Endodermal cell (in vitro differentiated cells): ENCODE results near the gene M1AP. TPM values are rescaled to one million over a fixed set of nuclear protein-coding genes. Genes with fewer than 3 reads are reported as not detected.

Experiments used
- DNase-seq: peaks from one replicate; pipeline ENCODE4 v3.0.0-alpha.2; 2017
- H3K27ac ChIP-seq: 2 replicates; pipeline ENCODE4 v1.5.1; 2013; ENCODE audit warnings: mild to moderate bottlenecking, low read depth, low read length, moderate library complexity
- H3K27me3 ChIP-seq: 2 replicates; pipeline ENCODE4 v1.6.1; 2013; ENCODE audit warnings: mild to moderate bottlenecking, low read length, moderate library complexity; ENCODE audit not compliant: insufficient read depth, control insufficient read depth, poor library complexity, severe bottlenecking
- H3K36me3 ChIP-seq: 2 replicates; pipeline ENCODE4 v1.7.0; 2013; ENCODE audit warnings: mild to moderate bottlenecking, low read length, moderate library complexity; ENCODE audit not compliant: control insufficient read depth, insufficient read depth
- H3K4me1 ChIP-seq: one replicate; pipeline ENCODE4 v1.7.0; 2013; ENCODE audit warnings: low read length; ENCODE audit not compliant: control insufficient read depth, insufficient read depth
- H3K4me3 ChIP-seq: 2 replicates; pipeline ENCODE4 v1.5.1; 2013; ENCODE audit warnings: mild to moderate bottlenecking, low read length, moderate library complexity
- H3K9ac ChIP-seq: 2 replicates; pipeline ENCODE4 v1.6.1; 2013; ENCODE audit warnings: mild to moderate bottlenecking, low read length, moderate library complexity; ENCODE audit not compliant: poor library complexity, severe bottlenecking; ENCODE audit errors: extremely low read depth
- H3K9me3 ChIP-seq: 2 replicates; pipeline ENCODE4 v1.6.1; 2013; ENCODE audit warnings: mild to moderate bottlenecking, low read length, moderate library complexity; ENCODE audit not compliant: control insufficient read depth
- H3K27ac Mint-ChIP-seq: 2 replicates; pipeline ENCODE4 v1.8.0; 2020; ENCODE audit warnings: mixed read lengths
- H3K27me3 Mint-ChIP-seq: 2 replicates; pipeline ENCODE4 v1.8.0; 2021; ENCODE audit warnings: mild to moderate bottlenecking, mixed read lengths; ENCODE audit not compliant: insufficient read depth
- H3K36me3 Mint-ChIP-seq: 2 replicates; pipeline ENCODE4 v1.8.0; 2020; ENCODE audit warnings: low read depth, mixed read lengths
- H3K4me1 Mint-ChIP-seq: 2 replicates; pipeline ENCODE4 v1.8.0; 2020; ENCODE audit warnings: mixed read lengths
- H3K4me3 Mint-ChIP-seq: 2 replicates; pipeline ENCODE4 v1.8.0; 2020; ENCODE audit warnings: mild to moderate bottlenecking, moderate library complexity, mixed read lengths
- H3K9me3 Mint-ChIP-seq: 2 replicates; pipeline ENCODE4 v1.8.0; 2020; ENCODE audit warnings: mild to moderate bottlenecking, mixed read lengths
- whole genome bisulfite sequencing, 2 experiments: methylation state at CpG; one replicate each; pipeline versions ENCODE4 v1.1.5 to v1.1.7; 2013; ENCODE audit warnings: missing lambda C conversion rate in 2 of 2, mixed read lengths in 1 of 2; ENCODE audit not compliant: insufficient coverage in 1 of 2, insufficient read length in 1 of 2; 5-methylcytosine and 5-hydroxymethylcytosine counted together
- total RNA-seq, 2 donors: library from RNA; stranded (reverse); fragmentation: NEBNext Ultra II Directional in 1 of 2; extraction: Animal tissue kit (Norgen Biotek cat#: 25700) in 1 of 2; gene quantifications; 2 replicates in 1 of 2; 3 replicates in 1 of 2; pipeline ENCODE4 v1.2.1, GENCODE V29; 2021
- TF ChIP-seq, protein P1 (sequence below): fragments of 200-600 bp; sonication (generic); conservative IDR thresholded peaks from 2 replicates; pipeline ENCODE4 v1.5.0; 2021; ENCODE audit warnings: antibody characterized with exemption, mild to moderate bottlenecking

The M1AP gene
- total RNA-seq, 2 donors from 2014 or later = 3.8 to 5.5 TPM

DNA sequence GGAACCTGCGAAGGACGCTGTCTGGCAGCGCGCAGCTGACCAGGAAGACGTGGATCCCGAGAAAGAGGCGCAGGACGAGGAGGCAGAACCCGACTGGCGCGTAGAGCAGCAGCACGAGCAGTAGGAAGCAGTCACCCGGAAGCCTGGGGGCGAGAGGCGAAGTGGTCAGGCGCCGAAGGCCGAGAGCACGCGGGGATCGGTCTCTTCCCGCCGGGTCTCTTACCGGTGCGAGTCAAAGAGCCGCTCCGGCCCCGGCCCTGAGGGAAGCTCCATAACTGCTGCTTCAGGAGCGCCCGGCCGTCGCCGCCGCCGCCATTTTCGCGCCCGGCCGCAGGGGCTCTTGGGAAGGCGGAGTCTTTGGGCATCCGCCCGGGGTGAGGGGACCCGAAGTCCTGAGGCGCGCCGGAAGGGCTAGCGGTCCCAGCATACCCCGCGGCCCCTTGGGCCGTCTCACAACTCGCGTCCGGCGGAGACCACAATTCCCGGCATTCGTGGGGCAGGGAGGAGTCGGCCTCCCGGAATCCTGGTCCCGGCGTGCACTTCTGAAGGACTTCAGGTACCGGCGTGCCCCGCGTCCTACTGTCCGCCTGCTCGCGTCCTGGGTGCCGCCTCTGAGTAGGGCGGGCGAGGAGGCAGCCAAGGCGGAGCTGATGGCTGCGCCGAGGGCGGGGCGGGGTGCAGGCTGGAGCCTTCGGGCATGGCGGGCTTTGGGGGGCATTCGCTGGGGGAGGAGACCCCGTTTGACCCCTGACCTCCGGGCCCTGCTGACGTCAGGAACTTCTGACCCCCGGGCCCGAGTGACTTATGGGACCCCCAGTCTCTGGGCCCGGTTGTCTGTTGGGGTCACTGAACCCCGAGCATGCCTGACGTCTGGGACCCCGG lies 118.5 kb downstream of the M1AP start, which contains the start of the genes AUP1 and HTRA2:
Gene AUP1, minus strand, starts transcription at position 350 of the 882 bp plus-strand sequence. Its CDS starts 77 bp downstream, at position 273.
Gene HTRA2, plus strand, starts transcription at position 577 of the 882 bp plus-strand sequence. Its CDS starts 74 bp downstream, at position 651.
- H3K9me3 Mint-ChIP-seq = no peaks in the 10 kb centered on the region
- 0 to 1% methylated on average over 35 to 87 of the region's 87 CpGs for WGBS, 2 experiments
- H3K36me3 Mint-ChIP-seq = peaks cover 35% of the 10 kb centered on the region
- H3K4me3 Mint-ChIP-seq = peak within 1 kb of the TSS; percentile 98
- H3K36me3 ChIP-seq = peaks cover 35% of the 10 kb centered on the region
- TF ChIP-seq, protein P1, sequence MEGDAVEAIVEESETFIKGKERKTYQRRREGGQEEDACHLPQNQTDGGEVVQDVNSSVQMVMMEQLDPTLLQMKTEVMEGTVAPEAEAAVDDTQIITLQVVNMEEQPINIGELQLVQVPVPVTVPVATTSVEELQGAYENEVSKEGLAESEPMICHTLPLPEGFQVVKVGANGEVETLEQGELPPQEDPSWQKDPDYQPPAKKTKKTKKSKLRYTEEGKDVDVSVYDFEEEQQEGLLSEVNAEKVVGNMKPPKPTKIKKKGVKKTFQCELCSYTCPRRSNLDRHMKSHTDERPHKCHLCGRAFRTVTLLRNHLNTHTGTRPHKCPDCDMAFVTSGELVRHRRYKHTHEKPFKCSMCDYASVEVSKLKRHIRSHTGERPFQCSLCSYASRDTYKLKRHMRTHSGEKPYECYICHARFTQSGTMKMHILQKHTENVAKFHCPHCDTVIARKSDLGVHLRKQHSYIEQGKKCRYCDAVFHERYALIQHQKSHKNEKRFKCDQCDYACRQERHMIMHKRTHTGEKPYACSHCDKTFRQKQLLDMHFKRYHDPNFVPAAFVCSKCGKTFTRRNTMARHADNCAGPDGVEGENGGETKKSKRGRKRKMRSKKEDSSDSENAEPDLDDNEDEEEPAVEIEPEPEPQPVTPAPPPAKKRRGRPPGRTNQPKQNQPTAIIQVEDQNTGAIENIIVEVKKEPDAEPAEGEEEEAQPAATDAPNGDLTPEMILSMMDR = no peak
- peaks cover 7% of the 10 kb centered on the region for H3K4me1 Mint-ChIP-seq
- H3K27ac Mint-ChIP-seq = peak within 1 kb of the TSS; percentile 98
- H3K27me3 ChIP-seq = no peaks in the 10 kb centered on the region
- peak within 1 kb of the TSS; percentile 45 for H3K27ac ChIP-seq
- H3K9me3 ChIP-seq = no peaks in the 10 kb centered on the region
- no peaks in the 10 kb centered on the region for H3K27me3 Mint-ChIP-seq
- peak within 1 kb of the TSS; percentile 90 for H3K9ac ChIP-seq
- H3K4me3 ChIP-seq = peak within 1 kb of the TSS; percentile 99
- H3K4me1 ChIP-seq = no peaks in the 10 kb centered on the region
- peak; percentile 100 for DNase-seq

DNA sequence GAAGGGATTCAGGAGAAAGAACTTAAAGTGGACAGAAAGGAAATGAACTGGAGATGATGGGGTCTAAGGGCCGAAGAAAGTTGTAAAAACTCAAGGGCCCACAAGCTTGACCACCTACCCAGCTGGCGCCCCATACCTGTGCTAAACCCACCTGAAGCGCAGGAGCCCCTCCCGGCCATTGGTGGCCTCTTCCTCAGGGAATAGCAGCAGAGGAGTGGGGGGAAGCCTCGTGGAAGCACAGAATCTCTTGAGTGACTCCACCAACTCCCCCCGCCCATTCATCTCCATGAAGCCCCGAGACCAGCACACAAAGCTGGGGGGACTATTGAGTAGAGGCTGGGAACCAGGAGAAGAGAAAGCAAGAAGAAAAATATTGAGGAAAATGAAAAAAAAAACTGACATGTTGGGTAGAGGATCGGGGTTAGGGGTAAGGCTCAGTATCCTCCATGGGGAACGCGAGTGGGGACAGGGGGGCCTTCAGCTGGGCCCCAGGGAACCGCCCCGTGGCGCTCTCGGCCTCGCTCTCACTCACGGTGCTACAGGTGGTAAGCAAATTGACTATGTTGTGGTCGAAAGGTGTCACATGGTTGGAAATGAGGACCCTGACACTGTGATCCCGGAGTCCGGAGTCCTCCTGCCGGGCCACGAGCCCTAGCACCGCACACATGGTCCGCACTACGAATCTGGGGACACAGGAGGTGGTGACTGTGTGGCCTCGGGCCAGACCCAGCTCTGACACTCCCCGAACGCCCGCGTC lies 119.4 kb downstream of the M1AP start:
- H3K36me3 ChIP-seq = peaks cover 35% of the 10 kb centered on the region
- H3K27me3 Mint-ChIP-seq = peaks cover 5% of the 10 kb centered on the region
- H3K4me3 Mint-ChIP-seq = peak overlapping the region; percentile 98
- H3K9me3 ChIP-seq = no peaks in the 10 kb centered on the region
- H3K9me3 Mint-ChIP-seq = no peaks in the 10 kb centered on the region
- TF ChIP-seq, protein P1 = no peak
- H3K36me3 Mint-ChIP-seq = peaks cover 32% of the 10 kb centered on the region
- H3K9ac ChIP-seq = peak overlapping the region; percentile 90
- no peaks in the 10 kb centered on the region for H3K4me1 ChIP-seq
- peak overlapping the region; percentile 98 for H3K27ac Mint-ChIP-seq
- WGBS, 2 experiments = 18 to 20% methylated on average over 16 to 29 of the region's 29 CpGs
- peak overlapping the region; percentile 45 for H3K27ac ChIP-seq
- peaks cover 4% of the 10 kb centered on the region for H3K27me3 ChIP-seq
- peak overlapping the region; percentile 99 for H3K4me3 ChIP-seq
- peaks cover 7% of the 10 kb centered on the region for H3K4me1 Mint-ChIP-seq
- no peak for DNase-seq

DNA sequence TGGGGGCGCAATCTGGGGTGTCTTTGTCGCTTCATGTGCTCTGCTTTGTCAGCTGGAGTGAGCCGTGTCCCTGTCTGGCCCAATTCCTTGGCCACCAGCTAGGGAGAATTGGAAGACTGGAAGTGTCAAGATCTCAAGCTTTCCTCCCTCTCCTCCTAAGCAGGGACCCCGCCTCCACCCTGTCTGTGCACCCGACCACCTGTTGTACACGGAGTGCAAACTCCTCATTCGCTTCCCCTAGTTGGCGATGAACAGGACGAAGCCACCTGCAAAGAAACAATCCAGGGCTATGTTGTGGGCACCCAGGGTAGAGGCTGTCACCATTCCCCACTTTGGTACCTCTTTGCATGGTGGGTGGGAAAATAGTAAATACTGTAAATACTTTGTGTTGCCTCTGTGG lies 120.4 kb downstream of the M1AP start:
- Mint-ChIP-seq H3K36me3 (peaks cover 32% of the 10 kb centered on the region), H3K4me3 (peak overlapping the region; percentile 98), H3K9me3 (no peaks in the 10 kb centered on the region), H3K4me1 (peaks cover 7% of the 10 kb centered on the region), H3K27ac (no peak overlapping the region), H3K27me3 (peaks cover 13% of the 10 kb centered on the region)
- H3K4me1 ChIP-seq = no peaks in the 10 kb centered on the region
- H3K36me3 ChIP-seq = peaks cover 35% of the 10 kb centered on the region
- DNase-seq = no peak
- no peaks in the 10 kb centered on the region for H3K9me3 ChIP-seq
- peaks cover 15% of the 10 kb centered on the region for H3K27me3 ChIP-seq
- H3K9ac ChIP-seq = no peak overlapping the region
- 94% methylated on average over 9 of the region's 9 CpGs; no CpG with 5 or more reads in 1 of the 2 experiments for WGBS, 2 experiments
- H3K4me3 ChIP-seq = peak overlapping the region; percentile 99
- TF ChIP-seq, protein P1 = no peak
- no peak overlapping the region for H3K27ac ChIP-seq
